K562 (cell line): ENCODE data around the gene GYPA. TPM values are rescaled to one million over a fixed set of nuclear protein-coding genes. Genes with fewer than 3 reads are reported as not detected.

Source experiments
- ATAC-seq: fragments of 200-7000 bp; cut with Tn5 transposase; 3 replicates; pipeline ENCODE4 v1.9.1; 2020; ENCODE audit warnings: moderate library complexity
- BruUV-seq: library from RNA; stranded (reverse); fragments of 400-500 nt; replicated peaks from 2 replicates; lab custom pipeline; 2021; lab: Mats Ljungman, UMichigan
- CTCF ChIA-PET: fragments of 300-600 bp; formaldehyde crosslinking; extraction: SDS; loops from one replicate; lab custom pipeline; 2021; ENCODE audit warnings: low intra/inter-chr PET ratio; lab: Yijun Ruan, JAX
- POLR2A ChIA-PET: fragments of 300-600, 350-650 bp; sonication (Branson Sonifier 250); formaldehyde crosslinking; extraction: SDS; loops from one replicate; lab custom pipeline; 2021; ENCODE audit warnings: antibody characterized with exemption, inconsistent platforms; lab: Yijun Ruan, JAX
- DNase-seq, 4 experiments: peaks; one replicate each; pipeline versions ENCODE4 v3.0.0 to v3.0.0-alpha.2; 2011 to 2018; ENCODE audit warnings: low spot score in 3 of 4, mixed read lengths in 3 of 4; ENCODE audit errors: extremely low read depth in 1 of 4
- FAIRE-seq: peaks from 2 replicates; lab custom pipeline; 2011; peaks lifted over from hg19 to GRCh38; lab: Jason Lieb, UNC
- H2AFZ ChIP-seq: 2 replicates; pipeline ENCODE4 v1.6.0; 2011; ENCODE audit warnings: low read depth, low read length, control low read depth, inconsistent platforms
- H3K27ac ChIP-seq: fragments of 200-600 bp; 3 replicates; pipeline ENCODE4 v1.8.0; 2011; ENCODE audit warnings: low read depth, mild to moderate bottlenecking, control low read depth, inconsistent platforms, low read length, moderate library complexity, mixed read lengths; ENCODE audit errors: extremely low read depth
- H3K27me3 ChIP-seq, 2 experiments: fragments of 300-600 bp in 1 of 2; 2 replicates in 1 of 2; 3 replicates in 1 of 2; pipeline versions ENCODE4 v1.6.0 to v1.8.0; 2011; ENCODE audit warnings: inconsistent platforms in 2 of 2, low read length in 2 of 2, mild to moderate bottlenecking in 1 of 2, mixed read lengths in 1 of 2, moderate library complexity in 1 of 2; ENCODE audit not compliant: control insufficient read depth in 2 of 2, insufficient read depth in 2 of 2
- H3K36me3 ChIP-seq: fragments of 300-600 bp; 3 replicates; pipeline ENCODE4 v1.8.0; 2011; ENCODE audit warnings: mild to moderate bottlenecking, low read length, inconsistent platforms; ENCODE audit not compliant: control insufficient read depth, insufficient read depth
- H3K4me1 ChIP-seq, 2 experiments: fragments of 200-600 bp in 1 of 2; replicated peaks in 1 of 2; 2 replicates in 1 of 2; 3 replicates in 1 of 2; pipeline versions ENCODE4 v1.5.1 to v1.8.0; 2011; ENCODE audit warnings: inconsistent platforms in 2 of 2, low read length in 2 of 2, mild to moderate bottlenecking in 1 of 2, mixed read lengths in 1 of 2, moderate library complexity in 1 of 2; ENCODE audit not compliant: control insufficient read depth in 2 of 2, insufficient read depth in 2 of 2
- H3K4me2 ChIP-seq: 2 replicates; pipeline ENCODE4 v1.6.1; 2011; ENCODE audit warnings: low read length, control low read depth, inconsistent platforms, mixed read lengths; ENCODE audit not compliant: insufficient read depth
- H3K4me3 ChIP-seq: fragments of 200-600 bp; sonication (generic), shearing (Covaris generic); 2 replicates; pipeline ENCODE4 v1.5.1; 2016; ENCODE audit warnings: control low read depth, inconsistent platforms
- H3K79me2 ChIP-seq: fragments of 200-600 bp; 3 replicates; pipeline ENCODE4 v1.8.0; 2011; ENCODE audit warnings: low read length, inconsistent platforms; ENCODE audit not compliant: control insufficient read depth, insufficient read depth
- H3K9ac ChIP-seq, 2 experiments: 2 replicates each; pipeline versions ENCODE4 v1.6.0 to v1.6.1; 2011; ENCODE audit warnings: low read depth in 2 of 2, low read length in 2 of 2, control low read depth in 1 of 2, inconsistent platforms in 1 of 2, mild to moderate bottlenecking in 1 of 2, mixed read lengths in 1 of 2; ENCODE audit not compliant: insufficient read depth in 1 of 2
- H3K9me1 ChIP-seq: one replicate; pipeline ENCODE4 v1.6.0; 2011; ENCODE audit warnings: inconsistent platforms, mild to moderate bottlenecking, low read length, moderate library complexity; ENCODE audit not compliant: control insufficient read depth, insufficient read depth
- H3K9me3 ChIP-seq: replicated peaks from 2 replicates; pipeline ENCODE4 v1.5.1; 2011; ENCODE audit warnings: low read depth, low read length, inconsistent platforms; ENCODE audit not compliant: control insufficient read depth, insufficient read depth
- H4K20me1 ChIP-seq: replicated peaks from 2 replicates; pipeline ENCODE4 v1.6.1; 2011; ENCODE audit warnings: low read length, inconsistent platforms, mixed read lengths; ENCODE audit not compliant: control insufficient read depth, insufficient read depth
- E2F5 ChIP-seq: sonication (generic); formaldehyde crosslinking; IDR thresholded peaks from 2 replicates; pipeline ENCODE4 v1.8.0; 2022; ENCODE audit warnings: mild to moderate bottlenecking, missing genetic modification reagents
- GATAD2A ChIP-seq: fragments of 450-650 bp; IDR thresholded peaks from 2 replicates; pipeline ENCODE4 v1.6.1; 2017
- MYNN ChIP-seq, 2 experiments: sonication (generic); formaldehyde crosslinking in 1 of 2; IDR thresholded peaks; 2 replicates each; pipeline versions ENCODE4 v1.5.0 to v1.6.1; 2016 to 2020; ENCODE audit warnings: antibody characterized with exemption in 1 of 2, missing genetic modification reagents in 1 of 2
- NCOA4 ChIP-seq: fragments of 450-650 bp; IDR thresholded peaks from 2 replicates; pipeline ENCODE4 v1.6.1; 2018; ENCODE audit warnings: mild to moderate bottlenecking; ENCODE audit not compliant: partially characterized antibody
- NFE2 ChIP-seq: IDR thresholded peaks from 2 replicates; pipeline ENCODE4 v1.6.1; 2014; ENCODE audit warnings: antibody characterized with exemption, low read depth
- THRB ChIP-seq: fragments of 450-650 bp; formaldehyde crosslinking; conservative IDR thresholded peaks from 2 replicates; pipeline ENCODE4 v1.4.0; 2022; ENCODE audit warnings: mild to moderate bottlenecking, missing genetic modification characterization
- ZKSCAN8 ChIP-seq: fragments of 200-800 bp; sonication (Bioruptor generic); IDR thresholded peaks from 2 replicates; pipeline ENCODE4 v1.6.1; 2016; ENCODE audit warnings: missing genetic modification characterization, missing compliant biosample characterization
- ZNF668 ChIP-seq: fragments of 250-450 bp; sonication (Bioruptor Pico); IDR thresholded peaks from 2 replicates; pipeline ENCODE4 v1.8.0; 2022; ENCODE audit warnings: mild to moderate bottlenecking, inconsistent platforms
- WGBS: fragments of 100-300 bp; shearing (Covaris generic); methylation state at CpG from one replicate; pipeline ENCODE4 v1.1.6; 2016; ENCODE audit warnings: low coverage, mixed read lengths; ENCODE audit not compliant: insufficient coverage; ENCODE audit errors: missing lambda C conversion rate; 5-methylcytosine and 5-hydroxymethylcytosine counted together
- in situ Hi-C: fragments of 300-500 bp; cut with MboI; formaldehyde crosslinking; loops from 4 replicates; pipeline ENCODE4 v1.15.0; 2018; ENCODE audit warnings: inconsistent platforms, mixed read lengths
- intact Hi-C: fragments of 100-400 bp; cut with micrococcal nuclease; formaldehyde crosslinking; loops from 2 replicates; pipeline ENCODE4 v1.14.2; 2022
- polyA plus RNA-seq, 8 experiments: library from polyadenylated mRNA; depleted of rRNA in 4 of 8; stranded (reverse) in 5 of 8; unstranded in 3 of 8; fragments of >200 nt; fragmentation: Nextera tagmentation in 2 of 8; fragmentation: Illumina TruSeq in 1 of 8; extraction: Ambion mirVana in 2 of 8; extraction: Trizol in 1 of 8; gene quantifications; 2 replicates each; pipeline versions ENCODE4 v1.2.1 to v1.2.3, GENCODE V29; 2011 to 2014; ENCODE audit warnings: inconsistent platforms in 1 of 8, missing spikeins in 1 of 8
- total RNA-seq, 7 experiments: library from RNA; depleted of rRNA in 6 of 7; stranded (reverse); fragments of >200 nt in 6 of 7; fragmentation: Illumina TruSeq in 2 of 7; extraction: Trizol in 2 of 7; gene quantifications; 2 replicates each; pipeline versions ENCODE4 v1.2.1 to v1.2.3, GENCODE V29; 2011 to 2021; ENCODE audit warnings: low replicate concordance in 1 of 7

The GYPA gene
- total and polyA plus RNA-seq, 9 of the 15 experiments (the other 6 are each of a cell fraction or from before 2014, with no cell fraction given), result 35.3 to 278 (median 122) TPM

DNA sequence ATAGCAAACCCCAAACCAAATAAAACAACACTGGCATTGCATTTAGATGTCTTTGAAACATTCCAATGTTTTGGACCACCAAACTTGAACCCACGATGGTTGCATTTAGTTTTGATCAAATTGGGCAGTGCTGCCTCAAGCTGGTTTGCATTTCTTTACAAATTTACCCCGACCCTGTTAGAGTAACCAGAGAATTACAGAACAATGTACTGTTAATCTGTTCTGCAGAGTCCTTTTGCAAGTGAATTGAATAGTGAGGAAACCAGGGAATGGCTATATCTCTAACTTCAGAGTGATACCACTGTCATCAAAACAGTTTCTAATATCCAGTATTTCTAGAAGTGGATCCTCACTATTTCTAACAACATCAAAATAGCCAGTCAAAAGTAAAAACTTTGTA, 49.5 kb upstream of the GYPA start:
- H2AFZ ChIP-seq, result no peak overlapping the region
- FAIRE-seq (no peak), ATAC-seq (no peak), DNase-seq (no peak)
- BruUV-seq, result no TSS peak
- no peak for TF ChIP-seq MYNN (IDR thresholded peaks at IDR 0.05)
- no peak for TF ChIP-seq MYNN (CRISPR knock-in tag; IDR thresholded peaks at IDR 0.05)
- TF ChIP-seq NFE2, result no peak
- TF ChIP-seq ZKSCAN8, result no peak
- TF ChIP-seq ZNF668, result no peak
- TF ChIP-seq E2F5 (CRISPR knock-in tag), result no peak
- no peak for TF ChIP-seq GATAD2A
- TF ChIP-seq THRB (CRISPR knock-in tag), result no peak
- TF ChIP-seq NCOA4, result no peak
- H3K27ac ChIP-seq, result no peak overlapping the region
- no peak overlapping the region for H3K4me3 ChIP-seq
- H3K4me1 ChIP-seq, result no peaks in the 10 kb centered on the region
- no peaks in the 10 kb centered on the region for H4K20me1 ChIP-seq
- H3K36me3 ChIP-seq, result no peaks in the 10 kb centered on the region
- in situ Hi-C loops (loop anchor here (25.0 kb wide), 1 partner anchor 597 kb away; no protein-coding TSS in a partner anchor), intact Hi-C loops (no loop called here)
- no peak overlapping the region for H3K4me2 ChIP-seq
- no peaks in the 10 kb centered on the region for H3K79me2 ChIP-seq
- no peaks in the 10 kb centered on the region for H3K9me3 ChIP-seq
- no peaks in the 10 kb centered on the region; a peak in 1 of 5 replicates for H3K27me3 ChIP-seq
- H3K9me1 ChIP-seq, result no peaks in the 10 kb centered on the region
- H3K9ac ChIP-seq, result no peak overlapping the region
- POLR2A ChIA-PET, result no interaction called here
- WGBS, result 2% methylated on average over 2 of the region's 2 CpGs
- CTCF ChIA-PET, result no interaction called here
